Gastrocnemius medialis (tissue), 4 donors: Measurements from ENCODE around the gene NELL2. TPM values are rescaled to one million over a fixed set of nuclear protein-coding genes. Genes with fewer than 3 reads are reported as not detected.

ENCODE experiments used
- ATAC-seq, 2 donors: fragments of 150-250 bp; one replicate each; pipeline ENCODE4 v1.9.1; 2016
- DNase-seq, 2 donors: peaks; one replicate each; pipeline ENCODE4 v3.0.0-alpha.2; 2019
- H3K27ac ChIP-seq, 4 donors: fragments of 200-600 bp; sonication (generic); 1 replicate in 1 of 4; 2 replicates in 3 of 4; pipeline ENCODE4 v1.5.1; 2016 to 2018; ENCODE audit warnings: mild to moderate bottlenecking in 2 of 4, moderate library complexity in 1 of 4
- H3K27me3 ChIP-seq, 3 donors: fragments of 200-600 bp; sonication (generic) in 2 of 3; 1 replicate in 1 of 3; 2 replicates in 2 of 3; pipeline versions ENCODE4 v1.5.1 to v1.6.0; 2016 to 2019; ENCODE audit warnings: mild to moderate bottlenecking in 1 of 3, moderate library complexity in 1 of 3
- H3K36me3 ChIP-seq, 2 donors: fragments of 200-600 bp; sonication (generic) in 1 of 2; one replicate each; pipeline ENCODE4 v1.5.1; 2017 to 2018
- H3K4me1 ChIP-seq, 2 donors: fragments of 200-600 bp; sonication (generic) in 1 of 2; one replicate each; pipeline ENCODE4 v1.5.1; 2016 to 2017; ENCODE audit warnings: mild to moderate bottlenecking in 2 of 2
- H3K4me3 ChIP-seq, 4 donors: fragments of 200-600 bp; sonication (generic) in 3 of 4; 1 replicate in 1 of 4; 2 replicates in 3 of 4; pipeline ENCODE4 v1.5.1; 2016 to 2019; ENCODE audit warnings: mild to moderate bottlenecking in 2 of 4
- H3K9me3 ChIP-seq, 3 donors: fragments of 200-600 bp; sonication (generic) in 2 of 3; 1 replicate in 1 of 3; 2 replicates in 2 of 3; pipeline ENCODE4 v1.5.1; 2016 to 2019
- POLR2A ChIP-seq, 2 donors: fragments of 450-650 bp; IDR thresholded peaks; one replicate each; pipeline ENCODE4 v1.6.1; 2017; ENCODE audit warnings: antibody characterized with exemption in 2 of 2, mild to moderate bottlenecking in 2 of 2, moderate library complexity in 2 of 2
- in situ Hi-C, 4 donors: fragments of 200-750 bp; cut with MboI; loops; one replicate each; pipeline versions ENCODE4 v1.15.0 to v1.8.0; 2017; ENCODE audit warnings: low sequenced_read_pairs in 4 of 4
- intact Hi-C: fragments of 100-400 bp; cut with DNase I; formaldehyde crosslinking; loops from one replicate; pipeline ENCODE4 v1.15.1; 2023; ENCODE audit warnings: low total_unique reads
- total RNA-seq, 4 donors: library from RNA; depleted of rRNA; stranded (reverse); fragments of >200 nt; gene quantifications; one replicate each; pipeline versions ENCODE4 v1.1.0 to v1.2.3, GENCODE V29; 2016
- TF ChIP-seq, protein P1 (sequence below), 5 experiments: fragments of 450-650 bp in 3 of 5; fragments of 200-600 bp in 2 of 5; sonication (generic) in 2 of 5; IDR thresholded peaks in 4 of 5; conservative IDR thresholded peaks in 1 of 5; 1 replicate in 4 of 5; 2 replicates in 1 of 5; pipeline ENCODE4 v1.5.1; 2016 to 2019; ENCODE audit warnings: antibody characterized with exemption in 5 of 5, mild to moderate bottlenecking in 3 of 5, moderate library complexity in 3 of 5

The NELL2 gene
- total RNA-seq, 4 donors from 2014 or later: 0.58 to 0.82 TPM; not detected in 2

DNA sequence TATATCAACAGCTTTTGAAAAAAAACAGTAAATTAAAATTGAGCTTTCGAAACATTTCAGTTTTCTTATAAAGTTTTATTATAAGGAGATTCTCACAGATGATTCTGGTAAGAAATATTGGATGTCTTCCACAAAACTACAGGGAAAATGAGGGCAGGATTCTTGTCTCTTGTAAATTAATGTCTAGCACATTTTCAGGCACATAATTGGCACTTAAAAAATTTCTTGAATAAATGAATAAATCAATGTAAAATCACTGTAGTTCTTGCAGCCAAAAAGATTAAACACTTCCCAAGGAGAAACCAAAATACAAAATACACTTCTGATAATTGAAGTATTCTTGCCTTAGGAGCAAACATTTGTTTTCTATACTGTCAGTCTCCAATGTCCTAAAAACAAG, 164.4 kb downstream of the NELL2 start:
- H3K36me3 ChIP-seq: no peaks in the 10 kb centered on the region
- no peaks in the 10 kb centered on the region for H3K4me1 ChIP-seq
- TF ChIP-seq POLR2A (IDR thresholded peaks at IDR 0.05): no peak
- TF ChIP-seq, protein P1, sequence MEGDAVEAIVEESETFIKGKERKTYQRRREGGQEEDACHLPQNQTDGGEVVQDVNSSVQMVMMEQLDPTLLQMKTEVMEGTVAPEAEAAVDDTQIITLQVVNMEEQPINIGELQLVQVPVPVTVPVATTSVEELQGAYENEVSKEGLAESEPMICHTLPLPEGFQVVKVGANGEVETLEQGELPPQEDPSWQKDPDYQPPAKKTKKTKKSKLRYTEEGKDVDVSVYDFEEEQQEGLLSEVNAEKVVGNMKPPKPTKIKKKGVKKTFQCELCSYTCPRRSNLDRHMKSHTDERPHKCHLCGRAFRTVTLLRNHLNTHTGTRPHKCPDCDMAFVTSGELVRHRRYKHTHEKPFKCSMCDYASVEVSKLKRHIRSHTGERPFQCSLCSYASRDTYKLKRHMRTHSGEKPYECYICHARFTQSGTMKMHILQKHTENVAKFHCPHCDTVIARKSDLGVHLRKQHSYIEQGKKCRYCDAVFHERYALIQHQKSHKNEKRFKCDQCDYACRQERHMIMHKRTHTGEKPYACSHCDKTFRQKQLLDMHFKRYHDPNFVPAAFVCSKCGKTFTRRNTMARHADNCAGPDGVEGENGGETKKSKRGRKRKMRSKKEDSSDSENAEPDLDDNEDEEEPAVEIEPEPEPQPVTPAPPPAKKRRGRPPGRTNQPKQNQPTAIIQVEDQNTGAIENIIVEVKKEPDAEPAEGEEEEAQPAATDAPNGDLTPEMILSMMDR (IDR thresholded peaks at IDR 0.05 in 4 of 5, conservative IDR thresholded peaks at IDR 0.05 in 1 of 5): no peak
- H3K27me3 ChIP-seq: no peaks in the 10 kb centered on the region
- intact Hi-C loops: no loop called here
- no peak overlapping the region for H3K27ac ChIP-seq
- no peak for DNase-seq
- in situ Hi-C loops: loop anchor here in 1 of 4 donors (25.0 kb wide), 1 partner anchor 99 kb away; no protein-coding TSS in a partner anchor
- no peak for ATAC-seq
- no peak overlapping the region for H3K4me3 ChIP-seq
- no peaks in the 10 kb centered on the region for H3K9me3 ChIP-seq

DNA sequence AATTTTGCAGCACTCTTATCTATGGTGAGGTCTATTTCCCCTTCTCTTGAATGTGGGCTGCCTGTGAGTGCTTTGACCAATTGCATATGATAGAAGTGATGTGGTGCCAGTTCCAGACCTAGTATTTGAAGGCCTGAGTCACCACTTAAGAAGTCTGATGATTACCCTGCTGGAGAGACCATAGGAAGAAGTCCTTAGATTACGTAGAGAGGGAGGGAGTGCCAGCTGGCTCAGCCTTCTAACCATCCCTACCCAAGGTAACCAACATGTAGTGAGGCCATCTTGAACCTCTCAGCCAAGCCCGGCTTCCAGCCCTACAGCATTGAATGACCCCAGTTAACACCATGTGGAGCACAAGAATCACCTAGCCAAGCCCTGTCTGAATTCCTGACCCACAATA, 166.9 kb downstream of the NELL2 start:
- H3K27me3 ChIP-seq: no peaks in the 10 kb centered on the region
- no peak overlapping the region for H3K27ac ChIP-seq
- DNase-seq (no peak), ATAC-seq (no peak)
- no peaks in the 10 kb centered on the region for H3K36me3 ChIP-seq
- TF ChIP-seq POLR2A (IDR thresholded peaks at IDR 0.05): no peak
- TF ChIP-seq, protein P1 (IDR thresholded peaks at IDR 0.05 in 4 of 5, conservative IDR thresholded peaks at IDR 0.05 in 1 of 5): no peak
- H3K4me3 ChIP-seq: no peak overlapping the region
- intact Hi-C loops (no loop called here), in situ Hi-C loops (loop anchor here in 1 of 4 donors (25.0 kb wide), 1 partner anchor 97 kb away; no protein-coding TSS in a partner anchor)
- no peaks in the 10 kb centered on the region for H3K9me3 ChIP-seq
- H3K4me1 ChIP-seq: no peaks in the 10 kb centered on the region

DNA sequence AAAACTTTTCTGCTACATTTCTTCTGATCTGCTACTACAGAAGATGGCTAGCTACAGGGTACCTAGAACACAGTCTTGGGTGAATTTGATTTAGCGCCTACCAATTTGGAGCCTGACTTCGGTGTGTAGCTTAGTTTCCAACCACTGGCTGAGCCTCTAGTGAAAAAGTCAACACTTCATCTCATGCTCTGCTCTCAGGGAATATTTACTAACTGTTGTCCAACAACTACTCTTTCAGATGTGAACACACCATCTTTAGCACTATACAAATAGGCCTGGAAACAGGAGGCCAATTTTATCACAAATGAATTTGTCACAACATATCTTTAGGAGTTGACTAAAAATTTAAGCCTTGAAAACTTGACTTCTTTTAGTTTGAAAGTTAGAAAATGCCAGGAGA, 167.9 kb downstream of the NELL2 start:
- ATAC-seq (no peak), DNase-seq (no peak)
- H3K27ac ChIP-seq: no peak overlapping the region
- H3K4me3 ChIP-seq: no peak overlapping the region
- in situ Hi-C loops: loop anchor here in 1 of 4 donors (25.0 kb wide), 1 partner anchor 96 kb away; no protein-coding TSS in a partner anchor
- no peaks in the 10 kb centered on the region for H3K27me3 ChIP-seq
- H3K9me3 ChIP-seq: no peaks in the 10 kb centered on the region
- no peak for TF ChIP-seq POLR2A (IDR thresholded peaks at IDR 0.05)
- TF ChIP-seq, protein P1 (IDR thresholded peaks at IDR 0.05 in 4 of 5, conservative IDR thresholded peaks at IDR 0.05 in 1 of 5): no peak
- H3K4me1 ChIP-seq: no peaks in the 10 kb centered on the region
- no peaks in the 10 kb centered on the region for H3K36me3 ChIP-seq
- intact Hi-C loops: no loop called here

DNA sequence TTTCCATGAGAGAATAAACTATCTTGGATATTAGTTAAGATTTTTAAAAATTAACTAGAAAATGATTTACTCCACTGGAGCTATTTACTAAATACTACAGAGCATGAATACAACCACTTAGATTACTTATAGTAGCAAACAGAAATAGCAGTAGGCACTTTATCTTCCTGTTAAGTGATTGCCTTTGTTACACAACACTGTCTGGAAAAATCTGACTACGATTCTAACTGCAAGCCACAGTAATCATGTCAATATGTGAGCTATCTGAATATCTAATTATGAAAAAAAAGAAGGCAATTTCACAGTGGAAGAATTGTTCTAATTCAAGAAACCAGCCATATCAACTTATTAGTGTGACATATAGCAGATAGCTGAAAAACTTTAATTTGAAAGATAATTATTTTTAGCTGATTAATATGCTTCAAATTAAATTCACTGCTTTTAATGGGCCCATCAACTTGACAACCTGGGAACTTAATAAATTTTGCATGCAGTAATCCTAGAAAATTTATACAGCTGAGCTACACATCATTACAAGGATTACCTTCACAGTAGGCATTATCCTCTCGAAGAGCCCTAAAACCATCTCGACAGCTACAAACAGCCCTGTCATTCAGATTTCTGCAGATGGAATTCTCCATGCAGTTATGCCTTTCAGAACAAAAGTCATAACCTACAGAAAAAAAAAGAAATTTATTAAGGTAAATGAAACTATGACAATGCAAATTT, 172.8 kb downstream of the NELL2 start:
- Histone ChIP-seq H3K27ac (no peak overlapping the region), H3K27me3 (no peaks in the 10 kb centered on the region), H3K4me1 (no peaks in the 10 kb centered on the region), H3K9me3 (no peaks in the 10 kb centered on the region), H3K4me3 (no peak overlapping the region), H3K36me3 (no peaks in the 10 kb centered on the region)
- DNase-seq (no peak), ATAC-seq (no peak)
- TF ChIP-seq POLR2A (IDR thresholded peaks at IDR 0.05): no peak
- TF ChIP-seq, protein P1 (IDR thresholded peaks at IDR 0.05 in 4 of 5, conservative IDR thresholded peaks at IDR 0.05 in 1 of 5): no peak
- in situ Hi-C loops: loop anchor here in 1 of 4 donors (25.0 kb wide), 1 partner anchor 91 kb away; no protein-coding TSS in a partner anchor
- intact Hi-C loops: no loop called here
